Measurements from ENCODE around the gene FLRT2.

The FLRT2 gene

GRCh38 chr14:85531587-85532373, 1.8 kb downstream of the FLRT2 start:
- TF ChIP-seq CTCF (conservative IDR thresholded peaks at IDR 0.05), result no peak
- no peak overlapping the region for H3K27ac ChIP-seq

- no peak overlapping the region for H3K27ac ChIP-seq
Measured at GRCh38 chr14:85532374-85533022, 2.6 kb downstream of the FLRT2 start.

GRCh38 chr14:85533023-85533860, 3.3 kb downstream of the FLRT2 start:
- H3K27ac ChIP-seq, result no peak overlapping the region
- no peak for TF ChIP-seq CTCF (conservative IDR thresholded peaks at IDR 0.05)

More at GRCh38 chr14:85532374-85533022, 2.6 kb downstream of the FLRT2 start:
- no peak for TF ChIP-seq CTCF (conservative IDR thresholded peaks at IDR 0.05)

- H3K27ac ChIP-seq, result no peak overlapping the region
- TF ChIP-seq CTCF (conservative IDR thresholded peaks at IDR 0.05), result no peak
Measured at GRCh38 chr14:85533861-85534291, 3.9 kb downstream of the FLRT2 start.

GRCh38 chr14:85534458-85535293, 4.7 kb downstream of the FLRT2 start:
- H3K27ac ChIP-seq, result no peak overlapping the region
- no peak for TF ChIP-seq CTCF (conservative IDR thresholded peaks at IDR 0.05)

GRCh38 chr14:85535321-85535720, 5.4 kb downstream of the FLRT2 start:
- H3K27ac ChIP-seq, result no peak overlapping the region
- TF ChIP-seq CTCF (conservative IDR thresholded peaks at IDR 0.05), result no peak
